ENCODE measurements around the gene GNG4. TPM values are rescaled to one million over a fixed set of nuclear protein-coding genes. Genes with fewer than 3 reads are reported as not detected.

GNG4 gene
- total and polyA plus RNA-seq, 2 donors (not counting 3 experiments of a cell fraction or from before 2014, with no cell fraction given), result 0.10 TPM; not detected in 1

GRCh38 chr1:235601104-235601503 is 48.5 kb downstream of the GNG4 start:
- ChIA-PET POLR2A (no interaction called here), CTCF (interaction anchor here (0.7 to 5.3 kb wide), 29 partner anchors 9 to 1114 kb away, joined by 3 to 59 read pairs (median 5); no protein-coding TSS in a partner anchor)
- no peaks in the 10 kb centered on the region for H3K9me3 ChIP-seq (replicated peaks; ENCODE audit: control insufficient read depth, insufficient read depth, low read length)
- H3K27ac ChIP-seq (ENCODE audit: insufficient read depth, low read depth, low read length), result no peak overlapping the region
- no peak for TF ChIP-seq FOS (IDR thresholded peaks at IDR 0.05; ENCODE audit: borderline replicate concordance, insufficient read depth, low read length)
- peak; percentile 38 to 52 for TF ChIP-seq CTCF (IDR thresholded peaks at IDR 0.05; ENCODE audit: extremely low read depth in 1 of 2, insufficient read depth in 1 of 2, low read depth in 1 of 2, low read length in 2 of 2)
- no peaks in the 10 kb centered on the region for H4K20me1 ChIP-seq (replicated peaks; ENCODE audit: control insufficient read depth, extremely low read depth, insufficient read depth, low read length)
- H3K27me3 ChIP-seq (ENCODE audit: control insufficient read depth in 2 of 2, insufficient read depth in 2 of 2, low read length in 2 of 2), result no peaks in the 10 kb centered on the region
- H3K4me3 ChIP-seq (replicated peaks in 1 of 3; ENCODE audit: insufficient read depth in 1 of 3, low read depth in 1 of 3, low read length in 3 of 3), result no peak overlapping the region
- dilution Hi-C loops (cut with MboI; ENCODE audit: extremely low pct_ligation_motif_present, low sequenced_read_pairs), result no loop called here
- no peaks in the 10 kb centered on the region for H3K9me1 ChIP-seq (replicated peaks; ENCODE audit: control insufficient read depth, extremely low read depth, insufficient read depth, low read length)
- no peak overlapping the region for H3K9ac ChIP-seq (replicated peaks; ENCODE audit: extremely low read depth, insufficient read depth, low read length)
- BruUV-seq (replicated peaks), result no TSS peak
- H3K79me2 ChIP-seq (ENCODE audit: control insufficient read depth, insufficient read depth, low read length), result no peaks in the 10 kb centered on the region
- no peak overlapping the region for H3K4me2 ChIP-seq (ENCODE audit: insufficient read depth, low read length)
- FAIRE-seq (no peak), DNase-seq (ENCODE audit: low read depth, low spot score) (peak; percentile 12)
- no peaks in the 10 kb centered on the region for H3K4me1 ChIP-seq (ENCODE audit: control insufficient read depth, extremely low read depth, insufficient read depth, low read length)
- no peak overlapping the region for H2AFZ ChIP-seq (ENCODE audit: low read depth, low read length)
- no peaks in the 10 kb centered on the region for H3K36me3 ChIP-seq (ENCODE audit: control insufficient read depth in 2 of 2, extremely low read depth in 1 of 2, insufficient read depth in 2 of 2, low read length in 2 of 2)
- intact Hi-C loops (cut with micrococcal nuclease), result loop anchor here (5.0 kb wide), 1 partner anchor 89 kb away; no protein-coding TSS in a partner anchor

- dilution Hi-C loops (cut with MboI; ENCODE audit: extremely low pct_ligation_motif_present, low sequenced_read_pairs) (no loop called here), intact Hi-C loops (cut with micrococcal nuclease) (no loop called here)
- Histone ChIP-seq H3K27ac (ENCODE audit: insufficient read depth, low read depth, low read length) (no peak overlapping the region), H3K4me2 (ENCODE audit: insufficient read depth, low read length) (no peak overlapping the region), H3K4me3 (replicated peaks in 1 of 3; ENCODE audit: insufficient read depth in 1 of 3, low read depth in 1 of 3, low read length in 3 of 3) (no peak overlapping the region), H3K9me3 (replicated peaks; ENCODE audit: control insufficient read depth, insufficient read depth, low read length) (no peaks in the 10 kb centered on the region), H3K79me2 (ENCODE audit: control insufficient read depth, insufficient read depth, low read length) (no peaks in the 10 kb centered on the region), H3K4me1 (ENCODE audit: control insufficient read depth, extremely low read depth, insufficient read depth, low read length) (no peaks in the 10 kb centered on the region), H2AFZ (ENCODE audit: low read depth, low read length) (no peak overlapping the region), H4K20me1 (replicated peaks; ENCODE audit: control insufficient read depth, extremely low read depth, insufficient read depth, low read length) (no peaks in the 10 kb centered on the region), H3K9ac (replicated peaks; ENCODE audit: extremely low read depth, insufficient read depth, low read length) (no peak overlapping the region), H3K27me3 (ENCODE audit: control insufficient read depth in 2 of 2, insufficient read depth in 2 of 2, low read length in 2 of 2) (no peaks in the 10 kb centered on the region), H3K36me3 (ENCODE audit: control insufficient read depth in 2 of 2, extremely low read depth in 1 of 2, insufficient read depth in 2 of 2, low read length in 2 of 2) (no peaks in the 10 kb centered on the region), H3K9me1 (replicated peaks; ENCODE audit: control insufficient read depth, extremely low read depth, insufficient read depth, low read length) (no peaks in the 10 kb centered on the region)
- DNase-seq (ENCODE audit: low read depth, low spot score), result no peak
- no peak for FAIRE-seq
- BruUV-seq (replicated peaks), result no TSS peak
- TF ChIP-seq JUN (IDR thresholded peaks at IDR 0.05; ENCODE audit: borderline replicate concordance, insufficient read depth, insufficient read length, low read depth) (no peak), MYC (IDR thresholded peaks at IDR 0.05; ENCODE audit: low read depth, low read length) (no peak)
- POLR2A ChIA-PET, result no interaction called here
- CTCF ChIA-PET, result interaction anchor here (0.7 to 5.3 kb wide), 8 partner anchors 8 to 372 kb away, joined by 3 to 59 read pairs (median 10); no protein-coding TSS in a partner anchor
Observed at GRCh38 chr1:235599536-235599935, 50.0 kb downstream of the GNG4 start.

All from endothelial cell of umbilical vein (primary cell).